ENCODE measurements around the gene AP4M1. TPM values are rescaled to one million over a fixed set of nuclear protein-coding genes. Genes with fewer than 3 reads are reported as not detected.

The AP4M1 gene
- 25.4 and 26.1 TPM in 2 replicates for polyA plus RNA-seq (2011; rRNA removed)
- 31.1 and 42.8 TPM in 2 replicates for polyA minus RNA-seq (2011; rRNA and poly(A)+ RNA removed)

- H3K9me3 ChIP-seq (ENCODE audit: control insufficient read depth, insufficient read depth, low read length), result peaks cover 2% of the 10 kb centered on the region; the same call in 1 of the 2 replicates
- peak; percentile 98 for DNase-seq (ENCODE audit: low read depth, low spot score)
- TF ChIP-seq CTCF (IDR thresholded peaks at IDR 0.05; ENCODE audit: low read depth, low read length), result no peak
- no peaks in the 10 kb centered on the region for H3K27me3 ChIP-seq (ENCODE audit: control insufficient read depth, insufficient read depth, low read length)
- ChIA-PET CTCF (interaction anchor here (0.7 to 2.4 kb wide), 5 partner anchors 18 to 188 kb away, joined by 3 to 13 read pairs (median 4); no protein-coding TSS in a partner anchor), POLR2A (interaction anchor here (0.6 to 4.8 kb wide), 13 partner anchors 8 to 1017 kb away, joined by 3 to 67 read pairs (median 5); partner anchors contain the start of genes COPS6, MBLAC1 and ZCWPW1)
- H3K4me3 ChIP-seq (ENCODE audit: low read depth, low read length), result peak within 1 kb of the TSS; percentile 77
- H3K27ac ChIP-seq (ENCODE audit: low read depth, low read length), result peak within 1 kb of the TSS; percentile 88
Measured at GRCh38 chr7:100101016-100101862, at the start of gene AP4M1, which contains the start of gene MCM7. Gene AP4M1, plus strand, starts transcription at chr7:100101643. Its CDS starts 72 bp downstream, at chr7:100101715. Gene MCM7, minus strand, starts transcription at chr7:100101397. Its CDS starts 103 bp downstream, at chr7:100101294.

- POLR2A ChIA-PET, result interaction anchor here (0.6 to 0.8 kb wide), 2 partner anchors 14 to 59 kb away, joined by 3 to 13 read pairs; no protein-coding TSS in a partner anchor
- peak; percentile 65 for DNase-seq (ENCODE audit: low read depth, low spot score)
- CTCF ChIA-PET, result interaction anchor here (0.6 to 11.8 kb wide), 12 partner anchors 10 to 1292 kb away, joined by 3 to 174 read pairs (median 4); partner anchors contain the start of gene ZKSCAN1
- Histone ChIP-seq H3K27ac (ENCODE audit: low read depth, low read length) (no peak overlapping the region), H3K9me3 (ENCODE audit: control insufficient read depth, insufficient read depth, low read length) (no peaks in the 10 kb centered on the region), H3K27me3 (ENCODE audit: control insufficient read depth, insufficient read depth, low read length) (no peaks in the 10 kb centered on the region), H3K4me3 (ENCODE audit: low read depth, low read length) (no peak overlapping the region)
- TF ChIP-seq CTCF (IDR thresholded peaks at IDR 0.05; ENCODE audit: low read depth, low read length), result peak; percentile 38
Measured at GRCh38 chr7:100053215-100053614, 48.2 kb upstream of the AP4M1 start.

GRCh38 chr7:100057006-100057405, 44.4 kb upstream of the AP4M1 start:
- CTCF ChIA-PET, result interaction anchor here (1.7 to 11.8 kb wide), 3 partner anchors 63 to 149 kb away, joined by 4 to 174 read pairs (median 6); no protein-coding TSS in a partner anchor
- DNase-seq (ENCODE audit: low read depth, low spot score), result no peak

GRCh38 chr7:100059251-100059739, 42.1 kb upstream of the AP4M1 start:
- peaks cover 4% of the 10 kb centered on the region; the same call in 1 of the 2 replicates for H3K9me3 ChIP-seq (ENCODE audit: control insufficient read depth, insufficient read depth, low read length)
- no peak overlapping the region for H3K27ac ChIP-seq (ENCODE audit: low read depth, low read length)
- TF ChIP-seq CTCF (IDR thresholded peaks at IDR 0.05; ENCODE audit: low read depth, low read length), result no peak
- no peak overlapping the region for H3K4me3 ChIP-seq (ENCODE audit: low read depth, low read length)
- CTCF ChIA-PET, result interaction anchor here (0.6 to 11.8 kb wide), 3 partner anchors 23 to 80 kb away, joined by 3 to 174 read pairs (median 3); no protein-coding TSS in a partner anchor
- DNase-seq (ENCODE audit: low read depth, low spot score), result no peak
- POLR2A ChIA-PET, result interaction anchor here (0.6 to 0.7 kb wide), 2 partner anchors 19 to 97 kb away, joined by 3 to 4 read pairs; no protein-coding TSS in a partner anchor
- no peaks in the 10 kb centered on the region for H3K27me3 ChIP-seq (ENCODE audit: control insufficient read depth, insufficient read depth, low read length)

More at GRCh38 chr7:100057006-100057405, 44.4 kb upstream of the AP4M1 start:
- Histone ChIP-seq H3K27ac (ENCODE audit: low read depth, low read length) (peak overlapping the region; percentile 11), H3K27me3 (ENCODE audit: control insufficient read depth, insufficient read depth, low read length) (no peaks in the 10 kb centered on the region), H3K9me3 (ENCODE audit: control insufficient read depth, insufficient read depth, low read length) (no peaks in the 10 kb centered on the region), H3K4me3 (ENCODE audit: low read depth, low read length) (no peak overlapping the region)
- POLR2A ChIA-PET, result no interaction called here
- no peak for TF ChIP-seq CTCF (IDR thresholded peaks at IDR 0.05; ENCODE audit: low read depth, low read length)
